Skeletal muscle satellite cell (primary cell): ENCODE measurements around the gene SLC38A6.
A peak's percentile ranks its signal among the peaks of the same experiment; 100 is the strongest.

Experiments
- H3K27me3 ChIP-seq: 2 replicates; pipeline ENCODE4 v1.7.0; 2013; ENCODE audit warnings: low read length; ENCODE audit not compliant: control insufficient read depth, insufficient read depth
- H3K36me3 ChIP-seq: 2 replicates; pipeline ENCODE4 v1.7.0; 2013; ENCODE audit warnings: mild to moderate bottlenecking, control low read depth, low read length; ENCODE audit not compliant: insufficient read depth
- H3K4me1 ChIP-seq: 2 replicates; pipeline ENCODE4 v1.7.0; 2013; ENCODE audit warnings: low read length; ENCODE audit not compliant: control insufficient read depth, insufficient read depth
- H3K4me2 ChIP-seq: 2 replicates; pipeline ENCODE4 v1.7.0; 2013; ENCODE audit warnings: mild to moderate bottlenecking, low read length
- H3K4me3 ChIP-seq: 2 replicates; pipeline ENCODE4 v1.7.0; 2013; ENCODE audit warnings: low read length
- H3K9ac ChIP-seq: 2 replicates; pipeline ENCODE4 v1.7.0; 2013; ENCODE audit warnings: mild to moderate bottlenecking, low read depth, low read length, moderate library complexity
- H3K9me3 ChIP-seq: replicated peaks from 2 replicates; pipeline ENCODE4 v1.7.0; 2013; ENCODE audit warnings: mild to moderate bottlenecking, control low read depth, low read length

The SLC38A6 gene

DNA sequence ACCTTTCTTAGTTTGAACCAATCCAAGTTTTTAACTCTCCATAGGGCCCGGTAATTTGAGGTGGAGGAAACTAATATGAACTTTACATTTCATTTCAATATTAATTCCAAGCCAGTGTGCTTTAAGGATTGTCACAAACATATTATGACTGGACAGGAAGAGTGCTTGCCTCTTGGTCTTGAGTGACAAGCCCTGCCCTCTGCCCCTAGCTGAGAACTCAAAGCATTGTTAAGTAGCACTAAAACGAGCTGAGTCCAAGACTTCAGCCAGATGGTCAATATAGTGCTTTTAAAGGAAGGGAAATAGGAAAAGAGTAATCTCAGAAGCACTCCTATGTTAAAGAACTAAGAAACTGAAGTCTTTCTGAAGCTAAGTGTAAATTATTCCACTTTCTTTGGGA is 17.3 kb upstream of the SLC38A6 start:
- Histone ChIP-seq H3K4me2 (no peak overlapping the region), H3K4me3 (no peak overlapping the region), H3K9ac (no peak overlapping the region)

DNA sequence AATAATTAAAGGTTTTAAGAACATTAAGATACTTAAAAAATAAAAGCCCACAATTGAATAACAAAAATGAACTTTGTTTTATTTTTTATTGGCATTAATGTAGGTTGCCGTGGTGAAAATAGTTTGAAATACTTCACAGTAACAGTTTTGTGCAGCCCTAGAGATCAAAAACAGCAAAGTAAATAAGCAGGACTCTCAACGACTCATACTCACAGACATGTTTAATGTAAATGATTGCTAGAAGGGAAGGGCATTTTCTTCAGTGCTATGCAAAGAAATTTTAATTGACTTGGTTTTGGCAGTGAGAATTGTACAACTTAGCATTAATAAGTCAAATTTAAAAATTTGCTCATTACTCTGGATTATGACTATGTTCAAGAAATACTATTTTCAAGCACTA is 16.1 kb upstream of the SLC38A6 start:
- Histone ChIP-seq H3K9me3 (no peaks in the 10 kb centered on the region), H3K36me3 (no peaks in the 10 kb centered on the region), H3K4me3 (no peak overlapping the region), H3K9ac (no peak overlapping the region), H3K27me3 (no peaks in the 10 kb centered on the region), H3K4me1 (peaks cover 21% of the 10 kb centered on the region), H3K4me2 (no peak overlapping the region)

More for the DNA sequence above, 17.3 kb upstream of the SLC38A6 start:
- peaks cover 5% of the 10 kb centered on the region for H3K9me3 ChIP-seq
- no peaks in the 10 kb centered on the region for H3K36me3 ChIP-seq
- H3K27me3 ChIP-seq: no peaks in the 10 kb centered on the region
- peaks cover 21% of the 10 kb centered on the region for H3K4me1 ChIP-seq

DNA sequence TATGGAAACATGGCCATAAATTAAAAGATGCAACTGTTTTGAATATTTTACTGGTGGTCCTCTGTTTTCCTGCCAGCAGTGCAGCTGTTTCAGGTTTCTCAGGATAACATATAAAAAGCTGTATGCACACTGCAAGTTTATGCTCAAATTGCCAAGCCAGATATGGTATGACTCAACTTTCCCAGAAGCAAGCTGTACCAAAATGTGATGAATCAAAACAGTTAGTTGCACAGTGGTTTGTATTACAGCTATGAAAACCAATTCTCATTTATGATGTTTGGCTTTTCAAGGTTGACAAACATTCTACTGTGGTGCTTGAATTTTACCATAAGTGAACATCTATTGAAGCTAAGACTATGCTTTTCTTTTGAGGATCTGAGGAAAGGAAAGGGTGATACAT is 15.6 kb upstream of the SLC38A6 start:
- H3K9me3 ChIP-seq: no peaks in the 10 kb centered on the region
- H3K27me3 ChIP-seq: no peaks in the 10 kb centered on the region
- H3K4me1 ChIP-seq: peaks cover 21% of the 10 kb centered on the region
- H3K9ac ChIP-seq: no peak overlapping the region
- H3K36me3 ChIP-seq: no peaks in the 10 kb centered on the region
- no peak overlapping the region for H3K4me2 ChIP-seq
- no peak overlapping the region for H3K4me3 ChIP-seq

DNA sequence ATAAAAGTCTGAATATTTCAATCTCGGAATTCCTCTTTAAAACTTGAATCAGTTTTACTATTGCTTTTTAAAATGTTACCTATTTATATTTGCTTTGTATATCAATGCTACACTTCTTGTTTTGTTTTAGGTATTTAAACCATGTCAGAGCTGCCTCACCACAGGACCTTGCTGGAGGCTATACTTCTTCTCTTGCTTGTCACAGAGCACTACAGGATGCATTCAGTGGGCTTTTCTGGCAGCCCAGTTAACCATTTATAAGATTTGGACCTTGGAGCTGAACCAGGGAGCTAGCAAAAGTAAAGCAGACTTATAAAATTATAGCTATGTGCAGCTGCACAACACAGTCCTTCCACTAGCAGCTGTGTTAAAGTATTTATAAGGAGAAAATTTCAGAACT is 12.9 kb upstream of the SLC38A6 start:
- Histone ChIP-seq H3K9me3 (no peaks in the 10 kb centered on the region), H3K4me2 (no peak overlapping the region), H3K36me3 (no peaks in the 10 kb centered on the region), H3K9ac (no peak overlapping the region), H3K4me3 (no peak overlapping the region), H3K4me1 (peaks cover 21% of the 10 kb centered on the region), H3K27me3 (no peaks in the 10 kb centered on the region)

DNA sequence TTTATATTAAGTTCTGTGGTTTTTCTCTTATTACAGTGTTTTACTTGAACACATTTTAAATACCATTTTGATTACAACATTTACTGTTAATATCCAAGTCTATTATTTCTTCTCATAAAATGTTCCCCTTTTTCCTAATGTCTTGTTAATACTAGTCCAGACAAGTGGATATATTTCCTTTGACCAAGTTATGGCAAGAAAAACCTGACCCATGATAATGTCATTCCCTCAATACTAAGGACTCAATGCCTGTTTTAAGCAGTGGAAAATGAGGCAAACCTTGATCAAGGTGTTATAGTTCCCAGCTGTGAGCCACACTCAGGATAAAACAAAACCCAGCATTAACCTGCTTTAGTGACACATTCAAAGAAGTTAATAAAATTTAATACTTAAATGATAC is 12.4 kb upstream of the SLC38A6 start:
- no peaks in the 10 kb centered on the region for H3K9me3 ChIP-seq
- H3K4me1 ChIP-seq: peaks cover 21% of the 10 kb centered on the region
- H3K27me3 ChIP-seq: no peaks in the 10 kb centered on the region
- H3K4me2 ChIP-seq: no peak overlapping the region
- H3K4me3 ChIP-seq: no peak overlapping the region
- H3K9ac ChIP-seq: no peak overlapping the region
- H3K36me3 ChIP-seq: peaks cover 4% of the 10 kb centered on the region

DNA sequence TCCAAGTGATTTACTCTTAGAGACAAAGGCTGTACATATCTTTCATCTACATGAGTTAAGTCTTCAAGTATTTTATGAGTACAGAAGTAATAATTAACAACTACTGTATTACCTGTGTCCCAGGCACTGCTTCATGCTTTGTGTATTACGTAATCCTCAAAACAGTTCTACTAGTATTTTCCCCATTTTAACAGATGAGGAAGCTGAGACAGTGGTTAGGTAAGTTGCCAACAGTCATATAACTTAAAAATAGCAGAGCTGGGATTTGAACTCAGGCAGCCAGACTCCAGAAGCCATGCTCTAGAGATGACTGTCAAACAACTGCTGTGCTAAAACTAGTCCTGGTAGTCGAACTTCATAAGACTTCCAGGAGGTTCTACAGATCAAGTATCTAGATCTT is 10.9 kb upstream of the SLC38A6 start:
- Histone ChIP-seq H3K9ac (no peak overlapping the region), H3K4me2 (no peak overlapping the region), H3K4me1 (peaks cover 16% of the 10 kb centered on the region), H3K27me3 (no peaks in the 10 kb centered on the region), H3K9me3 (no peaks in the 10 kb centered on the region), H3K36me3 (peaks cover 15% of the 10 kb centered on the region), H3K4me3 (no peak overlapping the region)

DNA sequence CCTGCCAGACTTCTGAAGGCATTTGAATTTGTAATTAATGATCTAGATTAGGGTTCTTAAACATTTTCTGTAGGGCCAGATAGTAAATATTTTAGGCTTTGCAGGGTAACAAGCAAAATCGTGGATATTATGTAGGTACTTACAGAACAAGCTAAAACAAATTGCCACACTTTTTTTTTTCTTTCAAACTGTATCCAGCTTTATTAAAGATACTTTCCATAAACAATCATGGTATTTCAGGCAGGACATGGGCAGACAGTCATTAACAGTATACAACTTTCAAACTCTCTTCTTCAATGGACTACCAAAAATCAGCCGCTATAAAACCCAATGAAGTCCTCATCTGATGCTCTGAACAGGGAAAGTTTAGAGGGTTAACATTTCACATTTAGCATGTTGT is 9.8 kb upstream of the SLC38A6 start:
- Histone ChIP-seq H3K4me1 (peaks cover 8% of the 10 kb centered on the region), H3K4me3 (no peak overlapping the region), H3K36me3 (peaks cover 25% of the 10 kb centered on the region), H3K27me3 (no peaks in the 10 kb centered on the region), H3K9me3 (no peaks in the 10 kb centered on the region), H3K4me2 (no peak overlapping the region), H3K9ac (no peak overlapping the region)

DNA sequence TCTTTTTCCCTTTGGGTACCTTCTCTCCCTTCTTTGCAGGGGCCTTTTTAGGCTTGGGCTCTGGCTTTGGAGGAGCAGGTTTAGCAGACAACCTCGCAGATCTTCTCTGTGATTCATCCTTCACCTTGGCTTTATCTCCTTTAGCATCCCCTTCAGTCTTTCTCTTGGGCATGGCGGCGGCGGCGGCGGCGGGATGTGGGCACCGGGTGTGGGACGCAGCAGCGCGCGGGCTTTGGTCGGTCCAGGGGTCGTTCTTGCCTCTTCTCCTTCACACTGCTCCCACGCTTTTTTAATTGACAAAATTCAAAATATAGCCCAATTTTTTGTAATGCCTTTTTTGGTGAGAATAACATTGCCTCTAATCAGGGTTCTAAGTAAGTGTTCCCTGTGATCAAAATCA is 8.8 kb upstream of the SLC38A6 start:
- Histone ChIP-seq H3K27me3 (no peaks in the 10 kb centered on the region), H3K36me3 (peaks cover 35% of the 10 kb centered on the region), H3K4me2 (no peak overlapping the region), H3K4me1 (peaks cover 8% of the 10 kb centered on the region), H3K4me3 (no peak overlapping the region), H3K9ac (no peak overlapping the region), H3K9me3 (no peaks in the 10 kb centered on the region)

DNA sequence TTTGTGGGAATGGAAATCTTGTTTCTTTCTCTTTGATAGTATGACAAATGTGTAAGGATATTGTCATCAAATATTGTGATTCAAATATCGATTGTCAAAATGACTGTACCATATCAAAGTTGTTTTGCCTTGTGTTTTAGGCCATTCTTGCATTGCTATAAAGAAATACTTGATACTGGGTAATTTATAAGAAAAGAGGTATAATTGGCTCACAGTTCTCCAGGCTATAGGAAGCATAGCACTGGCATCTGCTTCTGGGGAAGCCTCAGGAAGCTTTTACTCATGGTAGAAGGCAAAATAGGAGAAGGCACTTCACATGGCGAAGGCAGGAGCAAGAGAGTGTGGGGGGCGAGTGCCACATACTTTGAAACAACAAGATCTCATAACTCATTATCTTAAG is 8.0 kb upstream of the SLC38A6 start:
- Histone ChIP-seq H3K9me3 (no peaks in the 10 kb centered on the region), H3K36me3 (peaks cover 35% of the 10 kb centered on the region), H3K4me1 (peaks cover 8% of the 10 kb centered on the region), H3K27me3 (no peaks in the 10 kb centered on the region), H3K4me2 (no peak overlapping the region), H3K4me3 (no peak overlapping the region), H3K9ac (no peak overlapping the region)

DNA sequence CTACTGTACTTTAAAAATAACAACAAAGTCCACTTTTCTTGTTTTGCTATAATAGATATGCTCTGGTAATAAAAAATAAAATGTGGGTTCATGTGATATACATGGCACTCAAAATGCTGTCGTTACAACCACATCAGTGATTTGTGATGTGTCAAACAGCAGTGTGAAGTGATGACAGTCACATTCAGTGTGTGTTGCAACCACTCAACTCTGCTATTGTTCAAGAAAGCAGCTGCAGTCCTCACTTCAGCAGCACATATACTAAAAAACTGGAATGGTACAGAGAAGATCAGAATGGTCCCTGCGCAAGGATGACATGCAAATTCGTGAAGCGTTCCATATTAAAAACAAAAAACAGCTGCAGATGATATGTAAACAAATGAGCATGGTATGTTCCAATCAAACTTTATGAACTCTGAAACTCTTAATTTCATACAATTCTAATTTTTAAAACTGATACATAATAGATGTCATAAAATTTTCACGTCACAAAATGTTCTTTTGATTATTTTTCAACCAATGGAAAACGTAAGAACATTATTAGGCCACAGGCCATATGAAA is 6.9 kb upstream of the SLC38A6 start:
- no peaks in the 10 kb centered on the region for H3K27me3 ChIP-seq
- no peak overlapping the region for H3K9ac ChIP-seq
- H3K4me2 ChIP-seq: no peak overlapping the region
- H3K4me1 ChIP-seq: peaks cover 14% of the 10 kb centered on the region
- H3K9me3 ChIP-seq: no peaks in the 10 kb centered on the region
- peaks cover 35% of the 10 kb centered on the region for H3K36me3 ChIP-seq
- no peak overlapping the region for H3K4me3 ChIP-seq

DNA sequence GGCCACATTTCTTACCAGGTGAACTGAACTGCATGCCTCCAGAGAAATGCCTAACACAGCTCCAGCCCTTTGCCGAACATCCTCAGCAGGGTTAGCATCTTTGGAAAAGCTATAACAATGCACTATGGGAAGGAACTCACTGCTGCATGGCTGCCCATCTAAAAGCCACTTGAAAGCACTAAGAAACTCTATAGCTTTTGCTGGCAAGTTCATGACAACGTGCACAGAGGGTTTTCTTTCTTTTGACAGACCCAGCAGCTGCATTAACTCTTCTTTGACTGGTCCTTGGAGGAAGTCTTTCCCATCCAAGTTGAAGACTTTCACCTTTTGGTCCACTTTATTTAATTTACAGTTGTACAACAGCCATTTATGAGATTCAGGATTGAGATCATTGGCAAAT is 5.5 kb upstream of the SLC38A6 start:
- H3K4me1 ChIP-seq: peaks cover 22% of the 10 kb centered on the region
- H3K4me2 ChIP-seq: no peak overlapping the region
- no peaks in the 10 kb centered on the region for H3K27me3 ChIP-seq
- peaks cover 35% of the 10 kb centered on the region for H3K36me3 ChIP-seq
- H3K4me3 ChIP-seq: no peak overlapping the region
- no peaks in the 10 kb centered on the region for H3K9me3 ChIP-seq
- no peak overlapping the region for H3K9ac ChIP-seq

DNA sequence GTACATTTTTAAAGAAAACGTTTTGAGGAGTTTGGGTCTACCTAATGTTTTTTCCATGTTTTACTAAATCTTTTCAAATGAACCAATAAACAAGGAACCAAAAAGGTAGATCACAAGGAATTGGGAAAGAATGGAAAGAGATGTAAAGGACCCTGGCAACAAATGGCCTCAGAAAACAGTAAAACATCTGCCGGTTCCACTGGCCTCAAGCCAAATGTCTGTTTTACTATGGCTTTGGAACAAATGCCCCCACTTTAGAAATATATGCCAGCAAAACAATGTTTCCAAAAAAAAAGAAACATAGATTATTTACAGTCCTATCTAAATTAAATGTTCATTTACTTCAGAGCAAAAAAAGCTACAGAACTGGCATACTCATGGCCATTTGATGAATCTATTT is 3.2 kb upstream of the SLC38A6 start:
- Histone ChIP-seq H3K9ac (peak overlapping the region; percentile 2), H3K4me1 (peaks cover 30% of the 10 kb centered on the region), H3K36me3 (peaks cover 35% of the 10 kb centered on the region), H3K4me2 (peak overlapping the region; percentile 50), H3K9me3 (no peaks in the 10 kb centered on the region), H3K27me3 (no peaks in the 10 kb centered on the region), H3K4me3 (peak overlapping the region; percentile 33)
